SK-N-SH treated with all-trans-retinoic acid at 6 μM for 48 hours (cell line): ENCODE data around the gene RSPH9.

Experiments
- ATAC-seq: fragments of 200-7000 bp; cut with Tn5 transposase; 3 replicates; pipeline ENCODE4 v1.9.1; 2020; ENCODE audit warnings: mild to moderate bottlenecking, moderate library complexity
- ARNTL ChIP-seq: fragments of 450-650 bp; formaldehyde crosslinking; IDR thresholded peaks from 2 replicates; pipeline ENCODE4 v1.5.0; 2020; ENCODE audit warnings: low read depth, mild to moderate bottlenecking, moderate library complexity, borderline replicate concordance
- CREB5 ChIP-seq: fragments of 250-450 bp; sonication (Bioruptor Pico); IDR thresholded peaks from 2 replicates; pipeline ENCODE4 v1.5.1; 2020; ENCODE audit warnings: low read depth, mild to moderate bottlenecking, moderate library complexity
- CSDC2 ChIP-seq: fragments of 250-450 bp; sonication (Bioruptor Pico); IDR thresholded peaks from 2 replicates; pipeline ENCODE4 v1.5.0; 2020; ENCODE audit warnings: mild to moderate bottlenecking, moderate library complexity
- ESRRG ChIP-seq: fragments of 250-450 bp; sonication (Bioruptor Pico); IDR thresholded peaks from 2 replicates; pipeline ENCODE4 v1.6.1; 2021; ENCODE audit warnings: mild to moderate bottlenecking
- GLIS3 ChIP-seq: fragments of 250-450 bp; sonication (Bioruptor Pico); IDR thresholded peaks from 2 replicates; pipeline ENCODE4 v1.5.0; 2020; ENCODE audit warnings: mild to moderate bottlenecking, moderate library complexity
- ISL1 ChIP-seq: fragments of 250-450 bp; sonication (Bioruptor Pico); IDR thresholded peaks from 2 replicates; pipeline ENCODE4 v2.1.2; 2022; ENCODE audit warnings: mild to moderate bottlenecking, moderate library complexity
- OSR1 ChIP-seq: fragments of 250-450 bp; sonication (Bioruptor Pico); IDR thresholded peaks from 2 replicates; pipeline ENCODE4 v1.8.0; 2022; ENCODE audit warnings: moderate library complexity, mild to moderate bottlenecking, inconsistent platforms
- POU6F1 ChIP-seq: fragments of 250-450 bp; sonication (Bioruptor Pico); IDR thresholded peaks from 2 replicates; pipeline ENCODE4 v1.8.0; 2021; ENCODE audit warnings: low read depth, mild to moderate bottlenecking, moderate library complexity, borderline replicate concordance
- PPARA ChIP-seq: fragments of 250-450 bp; sonication (Bioruptor Pico); IDR thresholded peaks from 2 replicates; pipeline ENCODE4 v1.5.0; 2020; ENCODE audit warnings: mild to moderate bottlenecking, borderline replicate concordance
- RARB ChIP-seq: fragments of 250-450 bp; sonication (Bioruptor Pico); IDR thresholded peaks from 2 replicates; pipeline ENCODE4 v1.8.0; 2021; ENCODE audit warnings: mild to moderate bottlenecking, moderate library complexity
- SNAI2 ChIP-seq: fragments of 250-450 bp; sonication (Bioruptor Pico); IDR thresholded peaks from 2 replicates; pipeline ENCODE4 v1.5.0; 2020; ENCODE audit warnings: mild to moderate bottlenecking, moderate library complexity
- TOX ChIP-seq: fragments of 250-450 bp; sonication (Bioruptor Pico); IDR thresholded peaks from 2 replicates; pipeline ENCODE4 v1.8.0; 2021; ENCODE audit warnings: mild to moderate bottlenecking, moderate library complexity, borderline replicate concordance
- ZC3H10 ChIP-seq: fragments of 250-450 bp; sonication (Bioruptor Pico); IDR thresholded peaks from 2 replicates; pipeline ENCODE4 v1.5.1; 2021; ENCODE audit warnings: mild to moderate bottlenecking, moderate library complexity
- ZFP3 ChIP-seq: fragments of 250-450 bp; sonication (Bioruptor Pico); IDR thresholded peaks from 2 replicates; pipeline ENCODE4 v1.5.0; 2020; ENCODE audit warnings: mild to moderate bottlenecking, moderate library complexity
- ZFP30 ChIP-seq: fragments of 450-650 bp; formaldehyde crosslinking; IDR thresholded peaks from 2 replicates; pipeline ENCODE4 v1.5.0; 2022; ENCODE audit warnings: mild to moderate bottlenecking, moderate library complexity
- ZNF565 ChIP-seq: fragments of 450-650 bp; formaldehyde crosslinking; conservative IDR thresholded peaks from 2 replicates; pipeline ENCODE4 v1.5.0; 2020; ENCODE audit warnings: low read depth, mild to moderate bottlenecking, moderate library complexity
- ZNF70 ChIP-seq: fragments of 450-650 bp; formaldehyde crosslinking; IDR thresholded peaks from 2 replicates; pipeline ENCODE4 v1.5.0; 2020; ENCODE audit warnings: mild to moderate bottlenecking, moderate library complexity
- ZNF8 ChIP-seq: fragments of 450-650 bp; formaldehyde crosslinking; IDR thresholded peaks from 2 replicates; pipeline ENCODE4 v1.5.0; 2020; ENCODE audit warnings: mild to moderate bottlenecking, moderate library complexity
- TF ChIP-seq, protein P1 (sequence below): fragments of 250-450 bp; sonication (Bioruptor Pico); IDR thresholded peaks from 2 replicates; pipeline ENCODE4 v1.5.1; 2021; ENCODE audit warnings: mild to moderate bottlenecking, moderate library complexity
- TF ChIP-seq, protein P2 (sequence below): fragments of 250-450 bp; sonication (Bioruptor Pico); IDR thresholded peaks from 2 replicates; pipeline ENCODE4 v1.5.0; 2020; ENCODE audit warnings: mild to moderate bottlenecking, moderate library complexity
- TF ChIP-seq, protein P3 (sequence below): fragments of 250-450 bp; sonication (Bioruptor Pico); IDR thresholded peaks from 2 replicates; pipeline ENCODE4 v1.8.0; 2020; ENCODE audit warnings: mild to moderate bottlenecking, moderate library complexity, borderline replicate concordance

Gene RSPH9

GRCh38 chr6:43673444-43674084, 28.7 kb downstream of the RSPH9 start:
- ATAC-seq: no peak
- no peak for TF ChIP-seq ESRRG
- TF ChIP-seq, protein P1, sequence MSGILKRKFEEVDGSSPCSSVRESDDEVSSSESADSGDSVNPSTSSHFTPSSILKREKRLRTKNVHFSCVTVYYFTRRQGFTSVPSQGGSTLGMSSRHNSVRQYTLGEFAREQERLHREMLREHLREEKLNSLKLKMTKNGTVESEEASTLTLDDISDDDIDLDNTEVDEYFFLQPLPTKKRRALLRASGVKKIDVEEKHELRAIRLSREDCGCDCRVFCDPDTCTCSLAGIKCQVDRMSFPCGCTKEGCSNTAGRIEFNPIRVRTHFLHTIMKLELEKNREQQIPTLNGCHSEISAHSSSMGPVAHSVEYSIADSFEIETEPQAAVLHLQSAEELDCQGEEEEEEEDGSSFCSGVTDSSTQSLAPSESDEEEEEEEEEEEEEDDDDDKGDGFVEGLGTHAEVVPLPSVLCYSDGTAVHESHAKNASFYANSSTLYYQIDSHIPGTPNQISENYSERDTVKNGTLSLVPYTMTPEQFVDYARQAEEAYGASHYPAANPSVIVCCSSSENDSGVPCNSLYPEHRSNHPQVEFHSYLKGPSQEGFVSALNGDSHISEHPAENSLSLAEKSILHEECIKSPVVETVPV (CRISPR knock-in tag): no peak
- TF ChIP-seq, protein P2, sequence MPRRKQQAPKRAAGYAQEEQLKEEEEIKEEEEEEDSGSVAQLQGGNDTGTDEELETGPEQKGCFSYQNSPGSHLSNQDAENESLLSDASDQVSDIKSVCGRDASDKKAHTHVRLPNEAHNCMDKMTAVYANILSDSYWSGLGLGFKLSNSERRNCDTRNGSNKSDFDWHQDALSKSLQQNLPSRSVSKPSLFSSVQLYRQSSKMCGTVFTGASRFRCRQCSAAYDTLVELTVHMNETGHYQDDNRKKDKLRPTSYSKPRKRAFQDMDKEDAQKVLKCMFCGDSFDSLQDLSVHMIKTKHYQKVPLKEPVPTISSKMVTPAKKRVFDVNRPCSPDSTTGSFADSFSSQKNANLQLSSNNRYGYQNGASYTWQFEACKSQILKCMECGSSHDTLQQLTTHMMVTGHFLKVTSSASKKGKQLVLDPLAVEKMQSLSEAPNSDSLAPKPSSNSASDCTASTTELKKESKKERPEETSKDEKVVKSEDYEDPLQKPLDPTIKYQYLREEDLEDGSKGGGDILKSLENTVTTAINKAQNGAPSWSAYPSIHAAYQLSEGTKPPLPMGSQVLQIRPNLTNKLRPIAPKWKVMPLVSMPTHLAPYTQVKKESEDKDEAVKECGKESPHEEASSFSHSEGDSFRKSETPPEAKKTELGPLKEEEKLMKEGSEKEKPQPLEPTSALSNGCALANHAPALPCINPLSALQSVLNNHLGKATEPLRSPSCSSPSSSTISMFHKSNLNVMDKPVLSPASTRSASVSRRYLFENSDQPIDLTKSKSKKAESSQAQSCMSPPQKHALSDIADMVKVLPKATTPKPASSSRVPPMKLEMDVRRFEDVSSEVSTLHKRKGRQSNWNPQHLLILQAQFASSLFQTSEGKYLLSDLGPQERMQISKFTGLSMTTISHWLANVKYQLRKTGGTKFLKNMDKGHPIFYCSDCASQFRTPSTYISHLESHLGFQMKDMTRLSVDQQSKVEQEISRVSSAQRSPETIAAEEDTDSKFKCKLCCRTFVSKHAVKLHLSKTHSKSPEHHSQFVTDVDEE (CRISPR knock-in tag): no peak
- TF ChIP-seq POU6F1 (CRISPR knock-in tag): no peak
- TF ChIP-seq RARB (CRISPR knock-in tag): no peak
- no peak for TF ChIP-seq CSDC2 (CRISPR knock-in tag)
- no peak for TF ChIP-seq SNAI2
- no peak for TF ChIP-seq ZC3H10
- no peak for TF ChIP-seq PPARA (CRISPR knock-in tag)
- TF ChIP-seq TOX: no peak
- TF ChIP-seq CREB5 (CRISPR knock-in tag): no peak
- no peak for TF ChIP-seq OSR1
- no peak for TF ChIP-seq GLIS3 (CRISPR knock-in tag)
- TF ChIP-seq ISL1 (CRISPR knock-in tag): no peak
- no peak for TF ChIP-seq ZNF70 (CRISPR knock-in tag)
- TF ChIP-seq ARNTL (CRISPR knock-in tag): no peak

- no peak for ATAC-seq
Measured at GRCh38 chr6:43674291-43674690, 29.5 kb downstream of the RSPH9 start.

More at GRCh38 chr6:43674291-43674690, 29.5 kb downstream of the RSPH9 start:
- TF ChIP-seq ZFP30 (CRISPR knock-in tag): no peak
- no peak for TF ChIP-seq ZNF8 (CRISPR knock-in tag)
- TF ChIP-seq ZNF565 (CRISPR knock-in tag): no peak
- TF ChIP-seq PPARA (CRISPR knock-in tag): no peak
- TF ChIP-seq ZC3H10: no peak
- no peak for TF ChIP-seq ARNTL (CRISPR knock-in tag)
- TF ChIP-seq TOX: no peak
- TF ChIP-seq ISL1 (CRISPR knock-in tag): no peak
- TF ChIP-seq OSR1: no peak
- TF ChIP-seq ESRRG: no peak
- TF ChIP-seq, protein P2 (CRISPR knock-in tag): no peak
- TF ChIP-seq ZFP3 (CRISPR knock-in tag): no peak
- TF ChIP-seq RARB (CRISPR knock-in tag): no peak
- TF ChIP-seq POU6F1 (CRISPR knock-in tag): no peak
- no peak for TF ChIP-seq GLIS3 (CRISPR knock-in tag)
- no peak for TF ChIP-seq SNAI2
- TF ChIP-seq CREB5 (CRISPR knock-in tag): no peak
- TF ChIP-seq, protein P3, sequence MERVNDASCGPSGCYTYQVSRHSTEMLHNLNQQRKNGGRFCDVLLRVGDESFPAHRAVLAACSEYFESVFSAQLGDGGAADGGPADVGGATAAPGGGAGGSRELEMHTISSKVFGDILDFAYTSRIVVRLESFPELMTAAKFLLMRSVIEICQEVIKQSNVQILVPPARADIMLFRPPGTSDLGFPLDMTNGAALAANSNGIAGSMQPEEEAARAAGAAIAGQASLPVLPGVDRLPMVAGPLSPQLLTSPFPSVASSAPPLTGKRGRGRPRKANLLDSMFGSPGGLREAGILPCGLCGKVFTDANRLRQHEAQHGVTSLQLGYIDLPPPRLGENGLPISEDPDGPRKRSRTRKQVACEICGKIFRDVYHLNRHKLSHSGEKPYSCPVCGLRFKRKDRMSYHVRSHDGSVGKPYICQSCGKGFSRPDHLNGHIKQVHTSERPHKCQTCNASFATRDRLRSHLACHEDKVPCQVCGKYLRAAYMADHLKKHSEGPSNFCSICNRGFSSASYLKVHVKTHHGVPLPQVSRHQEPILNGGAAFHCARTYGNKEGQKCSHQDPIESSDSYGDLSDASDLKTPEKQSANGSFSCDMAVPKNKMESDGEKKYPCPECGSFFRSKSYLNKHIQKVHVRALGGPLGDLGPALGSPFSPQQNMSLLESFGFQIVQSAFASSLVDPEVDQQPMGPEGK (CRISPR knock-in tag): no peak
- TF ChIP-seq, protein P1 (CRISPR knock-in tag): no peak
